ENCODE measurements around the gene PLXNB1. TPM values are rescaled to one million over a fixed set of nuclear protein-coding genes. Genes with fewer than 3 reads are reported as not detected.

PLXNB1 gene
- 3.3 and 6.9 TPM in 2 replicates for total RNA-seq

DNA sequence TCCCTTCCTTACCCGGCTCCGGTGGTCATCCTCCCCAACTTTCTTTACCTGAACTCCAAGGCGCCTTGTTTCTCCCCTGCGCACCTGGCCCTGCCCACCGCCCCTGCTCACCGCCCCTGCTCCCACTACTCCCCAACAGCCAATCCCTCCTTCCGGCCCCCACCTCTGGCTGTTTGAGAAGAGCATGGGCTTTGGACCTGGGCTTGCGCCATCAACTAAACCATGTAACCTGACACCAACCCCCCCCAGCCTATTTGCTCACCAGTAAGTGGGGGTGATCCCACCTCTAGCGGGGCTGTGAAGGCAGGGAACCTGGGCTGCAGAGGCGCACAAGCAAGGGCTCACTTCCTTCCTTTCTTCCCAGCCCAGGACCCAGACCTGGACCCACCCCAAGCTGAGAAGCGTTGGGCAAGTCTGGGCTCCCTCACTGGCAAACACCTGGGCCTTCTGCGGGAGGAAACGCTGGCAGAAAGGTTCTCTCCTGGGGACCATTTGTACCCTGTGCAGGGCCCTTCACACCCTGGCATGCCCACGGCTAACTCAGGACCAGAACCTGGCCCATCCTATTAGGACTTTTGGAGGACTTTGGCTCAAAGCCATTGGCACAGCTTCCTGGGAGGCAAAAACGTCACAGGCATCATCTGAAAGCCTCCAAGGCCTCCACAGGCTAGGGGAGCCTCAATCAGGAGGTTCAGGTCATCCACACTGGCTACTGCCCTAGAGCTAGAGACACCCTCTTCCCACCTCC is at the start of gene PLXNB1:
TSS of gene PLXNB1 (minus strand) at position 127 of the 748 bp plus-strand sequence. CDS start 5,475 bp downstream, outside the sequence.
- intact Hi-C loops (cut with micrococcal nuclease) = no loop called here

GRCh38 chr3:48478626-48479555 is 49.0 kb upstream of the PLXNB1 start:
- intact Hi-C loops (cut with micrococcal nuclease) = loop anchor here (1.0 to 10.0 kb wide), 7 partner anchors 13 to 526 kb away; partner anchors contain the start of genes CCDC51, SLC26A6, TMA7 and WDR6

DNA sequence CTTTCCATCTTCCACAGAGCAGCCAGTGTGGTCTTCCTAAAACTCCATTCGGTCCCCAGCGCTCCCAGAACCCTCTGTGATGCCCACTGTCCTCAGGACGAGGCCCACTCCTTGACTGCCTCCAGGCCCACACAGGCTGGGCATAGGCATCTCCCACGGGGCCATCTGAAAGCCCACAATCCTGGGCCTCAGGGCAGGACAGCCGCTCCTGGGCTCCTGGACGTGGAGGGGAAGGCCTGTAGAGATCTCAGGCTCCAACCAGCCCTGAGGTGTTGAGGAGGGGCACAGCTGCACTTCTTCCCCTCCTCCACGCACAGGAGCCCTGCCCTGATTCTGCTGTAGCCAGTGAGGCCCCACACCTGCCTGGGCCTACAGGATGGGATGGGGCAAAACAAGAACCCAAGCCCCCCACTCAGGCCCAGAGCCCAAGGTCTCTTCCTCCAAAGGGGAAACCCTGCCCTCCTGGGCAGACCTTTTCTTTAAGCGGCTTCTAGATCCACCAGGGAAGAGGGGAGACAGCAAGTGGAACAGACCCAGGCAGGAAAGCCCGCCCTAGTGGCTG is 48.2 kb upstream of the PLXNB1 start:
- intact Hi-C loops (cut with micrococcal nuclease) = loop anchor here (10.0 kb wide), 2 partner anchors 157 to 527 kb away; partner anchors contain the start of genes SLC26A6 and WDR6

DNA sequence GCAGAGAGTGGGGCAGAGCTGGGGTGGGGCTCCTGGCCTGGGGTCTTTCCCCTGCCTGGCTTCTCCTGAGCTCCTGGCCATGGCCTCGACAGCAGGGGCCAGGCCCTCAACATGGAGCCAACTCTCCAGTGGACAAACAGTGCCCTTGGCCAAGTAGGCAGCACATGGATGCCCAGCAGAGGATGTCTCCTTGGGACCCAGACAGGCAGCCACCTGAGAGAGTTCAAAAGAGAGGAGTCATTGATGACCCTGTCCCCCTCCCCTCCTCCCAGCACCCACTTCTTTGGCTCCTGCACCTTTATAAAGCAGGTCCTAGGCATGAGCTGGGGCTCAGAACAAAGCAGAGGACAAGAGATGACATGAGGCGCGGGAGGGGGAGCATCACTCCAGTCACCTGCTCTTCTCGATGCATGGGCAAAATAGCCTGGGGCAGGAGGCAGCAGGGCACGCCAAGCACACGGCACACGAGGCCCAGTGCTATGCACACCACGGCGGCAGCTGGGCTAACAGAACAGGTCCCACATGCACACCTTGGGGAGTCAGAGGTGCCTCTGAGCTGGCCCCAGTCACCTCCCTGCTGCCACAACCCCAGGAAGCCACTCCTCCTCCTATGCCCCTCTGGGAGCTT is 46.7 kb upstream of the PLXNB1 start:
- intact Hi-C loops (cut with micrococcal nuclease) = loop anchor here (10.0 kb wide), 2 partner anchors 158 to 528 kb away; partner anchors contain the start of genes SLC26A6 and WDR6

GRCh38 chr3:48475188-48475587 is 45.3 kb upstream of the PLXNB1 start:
- intact Hi-C loops (cut with micrococcal nuclease) = loop anchor here (10.0 kb wide), 2 partner anchors 160 to 530 kb away; partner anchors contain the start of genes SLC26A6 and WDR6

DNA sequence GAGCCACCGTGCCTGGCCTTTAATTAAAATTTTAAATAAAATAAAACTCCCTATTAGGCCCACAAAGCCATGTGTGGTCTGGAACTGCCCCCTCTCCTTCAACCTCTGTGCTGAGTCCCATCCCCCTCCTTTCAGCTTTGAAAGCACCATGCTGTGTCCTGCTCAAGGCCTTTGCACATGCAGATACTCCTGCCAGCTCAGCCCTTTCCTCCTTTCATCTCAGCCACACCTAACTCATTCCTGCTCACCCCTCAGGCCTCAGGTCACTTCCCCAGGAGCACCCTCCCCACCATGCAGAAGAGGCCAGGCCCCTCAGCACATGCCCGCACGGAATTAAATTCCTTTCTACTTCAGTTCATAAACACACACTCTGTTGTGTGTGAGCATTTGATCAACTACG is 44.7 kb upstream of the PLXNB1 start:
- intact Hi-C loops (cut with micrococcal nuclease) = loop anchor here (10.0 kb wide), 2 partner anchors 160 to 530 kb away; partner anchors contain the start of genes SLC26A6 and WDR6

DNA sequence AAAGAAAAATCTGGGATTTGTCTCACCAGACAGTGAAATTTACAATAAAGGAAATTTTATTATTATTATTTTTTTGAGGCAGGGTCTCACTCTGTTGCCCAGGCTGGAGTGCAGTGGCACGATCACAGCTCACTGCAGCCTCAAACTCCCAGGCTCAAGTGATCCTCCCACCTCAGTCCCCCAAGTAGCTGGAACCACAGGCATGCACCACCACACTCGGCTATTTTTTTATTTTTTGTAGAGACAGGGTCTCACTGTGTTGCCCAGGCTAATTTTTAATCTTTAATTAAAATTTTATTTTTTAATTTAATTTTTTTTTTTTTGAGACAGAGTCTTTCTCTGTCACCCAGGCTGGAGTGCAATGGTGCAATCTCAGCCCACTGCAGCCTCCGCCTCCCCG is 44.1 kb upstream of the PLXNB1 start:
- intact Hi-C loops (cut with micrococcal nuclease) = loop anchor here (10.0 kb wide), 2 partner anchors 161 to 531 kb away; partner anchors contain the start of genes SLC26A6 and WDR6

DNA sequence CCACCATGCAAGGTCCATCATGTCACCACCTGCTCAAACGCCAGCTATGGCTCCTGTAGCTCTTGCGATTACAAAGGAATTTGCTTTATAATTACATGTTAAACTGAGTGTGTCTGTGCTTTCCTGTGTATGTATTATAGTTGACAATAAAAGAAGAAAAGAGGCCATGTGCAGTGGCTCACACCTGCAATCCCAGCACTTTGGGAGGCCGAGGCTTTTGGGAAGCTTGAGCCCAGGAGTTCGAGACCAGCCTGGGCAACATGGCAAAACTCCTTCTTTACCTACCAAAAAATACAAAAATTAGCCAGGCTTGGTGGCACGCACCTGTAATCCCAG is 43.7 kb upstream of the PLXNB1 start:
- intact Hi-C loops (cut with micrococcal nuclease) = loop anchor here (1.0 to 10.0 kb wide), 8 partner anchors 8 to 531 kb away; partner anchors contain the start of genes ATRIP, CCDC51, SLC26A6 and TMA7

DNA sequence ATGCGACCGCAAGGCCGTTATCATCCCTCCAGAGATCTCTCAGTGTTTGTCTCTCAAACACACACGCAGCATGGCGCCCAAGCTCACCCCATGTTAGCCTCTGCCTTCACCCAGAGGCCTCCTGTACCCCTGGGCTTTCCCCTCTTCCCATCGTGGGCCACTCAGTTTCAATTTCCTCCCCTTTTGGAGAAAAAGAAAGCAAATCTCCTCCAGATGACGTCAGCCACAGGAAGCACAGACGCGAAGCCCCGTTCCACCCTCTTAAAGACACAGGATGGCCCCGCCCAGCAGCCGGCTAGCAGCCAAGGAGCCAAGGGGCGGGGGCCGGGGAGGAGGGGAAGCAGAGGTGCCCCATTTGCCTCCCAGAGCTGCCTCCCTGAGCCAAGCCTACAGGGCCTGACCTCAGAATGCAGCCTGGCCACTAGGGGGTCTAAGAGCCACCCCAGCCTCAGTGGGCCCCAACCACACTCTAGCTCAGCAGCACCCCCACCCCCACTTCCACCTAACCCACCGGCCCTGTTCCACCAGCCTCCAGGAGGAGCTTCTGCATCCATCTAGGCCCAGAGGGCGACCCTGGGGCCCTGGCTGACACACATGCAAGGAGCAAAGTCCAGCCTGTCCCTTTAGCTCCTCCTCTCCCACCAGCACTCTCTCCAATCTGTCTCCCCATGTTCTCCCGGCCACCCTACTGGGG is 43.2 kb upstream of the PLXNB1 start:
- intact Hi-C loops (cut with micrococcal nuclease) = loop anchor here (1.0 to 10.0 kb wide), 8 partner anchors 8 to 532 kb away; partner anchors contain the start of genes ATRIP, CCDC51, SLC26A6 and TMA7

DNA sequence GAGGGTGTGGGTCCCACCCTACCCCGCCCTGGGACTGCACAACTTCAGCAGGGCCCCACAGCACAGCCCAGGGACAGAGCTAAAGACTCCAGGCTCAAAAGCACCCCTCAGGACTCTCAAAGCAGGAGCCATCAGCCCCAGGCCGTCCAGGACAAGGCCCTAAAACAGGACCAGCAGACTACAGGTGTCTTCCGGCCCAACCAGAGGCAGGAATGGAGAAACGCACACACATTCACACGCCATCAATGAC is 42.7 kb upstream of the PLXNB1 start:
- intact Hi-C loops (cut with micrococcal nuclease) = loop anchor here (10.0 kb wide), 2 partner anchors 162 to 532 kb away; partner anchors contain the start of genes SLC26A6 and WDR6

GRCh38 chr3:48470286-48470685 is 40.4 kb upstream of the PLXNB1 start:
- intact Hi-C loops (cut with micrococcal nuclease) = loop anchor here (10.0 kb wide), 2 partner anchors 165 to 535 kb away; partner anchors contain the start of genes SLC26A6 and WDR6

- intact Hi-C loops (cut with micrococcal nuclease) = no loop called here
These were observed 39.4 kb upstream of the PLXNB1 start for GRCh38 chr3:48469046-48469915.

GRCh38 chr3:48468329-48468731 is 38.4 kb upstream of the PLXNB1 start:
- intact Hi-C loops (cut with micrococcal nuclease) = no loop called here

DNA sequence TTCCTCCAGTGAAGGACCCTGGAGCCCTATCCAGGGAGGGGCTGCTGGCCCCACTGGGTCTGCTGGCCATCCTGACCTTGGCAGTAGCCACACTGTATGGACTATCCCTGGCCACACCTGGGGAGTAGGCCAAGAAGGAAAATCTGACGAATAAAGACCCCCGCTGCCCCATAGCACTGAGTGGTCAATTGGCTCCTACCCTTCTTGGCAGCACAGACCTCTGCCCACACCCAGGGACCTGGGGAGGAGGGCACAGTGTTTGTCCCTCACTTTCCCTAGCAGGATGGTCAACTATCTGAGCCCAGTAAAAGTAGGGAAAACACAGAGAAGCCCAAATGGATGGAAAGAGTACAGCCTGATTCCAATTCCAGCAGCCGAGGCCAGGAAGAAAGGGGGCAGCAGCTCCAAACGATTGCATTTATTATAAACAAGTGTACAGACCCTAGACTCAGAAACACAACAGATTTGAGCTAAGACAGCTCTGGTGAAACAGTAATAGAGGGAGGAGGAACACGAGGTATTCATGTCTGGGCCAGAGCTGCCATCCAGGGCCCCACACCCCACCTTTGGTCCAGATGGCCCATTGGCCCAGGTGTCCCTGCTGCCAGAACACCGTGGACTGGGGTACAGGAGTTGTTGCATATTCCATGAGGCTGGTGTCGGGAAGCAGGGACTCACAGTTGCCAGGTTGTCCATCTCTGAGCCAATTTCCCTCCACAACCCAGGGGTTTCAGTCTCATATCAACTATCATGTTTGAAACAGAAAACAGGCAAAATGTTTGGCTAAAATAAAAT is 37.8 kb upstream of the PLXNB1 start:
- intact Hi-C loops (cut with micrococcal nuclease) = no loop called here

- intact Hi-C loops (cut with micrococcal nuclease) = no loop called here
These were observed 37.2 kb upstream of the PLXNB1 start for GRCh38 chr3:48467110-48467454.

- intact Hi-C loops (cut with micrococcal nuclease) = loop anchor here (1.0 kb wide), 7 partner anchors 13 to 92 kb away; partner anchors contain the start of genes ATRIP, CCDC51 and TMA7
These were observed 36.7 kb upstream of the PLXNB1 start for GRCh38 chr3:48466386-48467109.

- intact Hi-C loops (cut with micrococcal nuclease) = loop anchor here (1.0 kb wide), 8 partner anchors 8 to 93 kb away; partner anchors contain the start of genes ATRIP, CCDC51 and TMA7
These were observed 35.9 kb upstream of the PLXNB1 start for GRCh38 chr3:48465531-48466378.

Data from T-helper 1 cell treated with Interleukin-12 subunit alpha and Interleukin-12 subunit beta and Interleukin-4 antibody, amounts not matched to agents 30 ng/mL and 1 ng/mL, for 36 hours (primary cell).